HCT116 (cell line): ENCODE measurements around the gene BSND. TPM values are rescaled to one million over a fixed set of nuclear protein-coding genes. Genes with fewer than 3 reads are reported as not detected.

Experiments used
- ATAC-seq: fragments of 200-7000 bp; cut with Tn5 transposase; 2 replicates; pipeline ENCODE4 v1.9.1; 2020; ENCODE audit warnings: mild to moderate bottlenecking, moderate library complexity
- BruUV-seq: library from RNA; stranded (reverse); fragments of 400-500 nt; replicated peaks from 2 replicates; lab custom pipeline; 2021; lab: Mats Ljungman, UMichigan
- CTCF ChIA-PET: fragments of 300-600 bp; sonication (Branson Sonifier 250); formaldehyde crosslinking; loops from one replicate; lab custom pipeline; 2021; ENCODE audit warnings: antibody characterized with exemption; lab: Charles Lee
- POLR2A ChIA-PET: fragments of 300-600, 350-600 bp; sonication (Branson Sonifier 250); formaldehyde crosslinking; loops from one replicate; lab custom pipeline; 2021; ENCODE audit warnings: antibody characterized with exemption; lab: Charles Lee
- RAD21 ChIA-PET, 2 experiments: fragments of 300-600 bp; sonication (Branson Sonifier 250); formaldehyde crosslinking; loops; one replicate each; lab custom pipeline; 2023; ENCODE audit warnings: low total read pairs in 2 of 2; ENCODE audit not compliant: uncharacterized antibody in 2 of 2, unreplicated experiment in 2 of 2, low non-redundant PET in 1 of 2; lab: Charles Lee
- DNase-seq: peaks from one replicate; pipeline ENCODE4 v3.0.0-alpha.2; 2010; ENCODE audit warnings: low read depth, low spot score
- H2AFZ ChIP-seq: fragments of 200-600 bp; shearing (Covaris generic), sonication (generic); 2 replicates; pipeline ENCODE4 v1.6.1; 2017; ENCODE audit warnings: low read depth, mixed run types, mixed read lengths, antibody characterized with exemption, low read length; ENCODE audit not compliant: poor library complexity, severe bottlenecking
- H3K27ac ChIP-seq: 2 replicates; pipeline ENCODE4 v1.5.1; 2012; ENCODE audit warnings: low read depth, low read length
- H3K27me3 ChIP-seq: fragments of 200-600 bp; sonication (generic); 2 replicates; pipeline ENCODE4 v1.6.1; 2016; ENCODE audit warnings: mixed run types, low read length, mixed read lengths; ENCODE audit not compliant: insufficient read depth
- H3K36me3 ChIP-seq, 2 experiments: fragments of 200-500 bp in 1 of 2; fragments of 200-600 bp in 1 of 2; sonication (Bioruptor generic) in 1 of 2; sonication (generic) in 1 of 2; 2 replicates each; pipeline versions ENCODE4 v1.5.1 to v1.6.1; 2014 to 2016; ENCODE audit warnings: low read length in 2 of 2, inconsistent platforms in 1 of 2, mixed read lengths in 1 of 2, mixed run types in 1 of 2; ENCODE audit not compliant: insufficient read depth in 2 of 2, control insufficient read depth in 1 of 2
- H3K4me1 ChIP-seq, 2 experiments: fragments of 200-600 bp in 1 of 2; sonication (generic) in 1 of 2; 2 replicates each; pipeline versions ENCODE4 v1.5.1 to v1.6.1; 2012 to 2017; ENCODE audit warnings: low read length in 2 of 2, inconsistent platforms in 1 of 2, mild to moderate bottlenecking in 1 of 2, mixed read lengths in 1 of 2, mixed run types in 1 of 2, moderate library complexity in 1 of 2; ENCODE audit not compliant: insufficient read depth in 2 of 2, control insufficient read depth in 1 of 2
- H3K4me2 ChIP-seq: fragments of 200-600 bp; sonication (generic); 2 replicates; pipeline ENCODE4 v1.6.1; 2017; ENCODE audit warnings: mixed run types, low read length, mixed read lengths
- H3K4me3 ChIP-seq, 2 experiments: fragments of 200-600 bp in 1 of 2; sonication (generic) in 1 of 2; replicated peaks in 1 of 2; 2 replicates each; pipeline ENCODE4 v1.5.1; 2011 to 2016; ENCODE audit warnings: low read length in 2 of 2, control low read depth in 1 of 2, low read depth in 1 of 2, mild to moderate bottlenecking in 1 of 2, mixed read lengths in 1 of 2, mixed run types in 1 of 2
- H3K79me2 ChIP-seq: fragments of 200-600 bp; sonication (generic); 2 replicates; pipeline ENCODE4 v1.6.1; 2017; ENCODE audit warnings: mild to moderate bottlenecking, mixed run types, low read length, moderate library complexity, mixed read lengths; ENCODE audit not compliant: insufficient read depth
- H3K9ac ChIP-seq: fragments of 200-600 bp; sonication (generic); 2 replicates; pipeline ENCODE4 v1.6.1; 2016; ENCODE audit warnings: low read length, mixed read lengths
- H3K9me2 ChIP-seq: fragments of 200-600 bp; sonication (generic), shearing (Covaris generic); 2 replicates; pipeline ENCODE4 v1.6.1; 2017; ENCODE audit warnings: mixed run types, mild to moderate bottlenecking, moderate library complexity; ENCODE audit not compliant: insufficient read depth
- H3K9me3 ChIP-seq, 2 experiments: fragments of 200-500 bp in 1 of 2; fragments of 200-600 bp in 1 of 2; sonication (Bioruptor generic) in 1 of 2; sonication (generic) in 1 of 2; 2 replicates each; pipeline ENCODE4 v1.6.1; 2014 to 2017; ENCODE audit warnings: low read length in 2 of 2, mixed read lengths in 2 of 2, inconsistent platforms in 1 of 2, low read depth in 1 of 2, mild to moderate bottlenecking in 1 of 2, mixed run types in 1 of 2, moderate library complexity in 1 of 2; ENCODE audit not compliant: control insufficient read depth in 1 of 2, insufficient read depth in 1 of 2
- H4K20me1 ChIP-seq: fragments of 200-600 bp; sonication (generic), shearing (Covaris generic); 2 replicates; pipeline ENCODE4 v1.6.1; 2017; ENCODE audit warnings: mixed run types, mild to moderate bottlenecking, moderate library complexity; ENCODE audit not compliant: insufficient read depth
- EGR1 ChIP-seq: IDR thresholded peaks from 2 replicates; pipeline ENCODE4 v1.6.1; 2012; ENCODE audit warnings: low read depth
- EZH2phosphoT487 ChIP-seq: fragments of 200-600 bp; IDR thresholded peaks from 2 replicates; pipeline ENCODE4 v1.6.1; 2018; ENCODE audit warnings: antibody characterized with exemption, borderline replicate concordance
- POLR2A ChIP-seq: IDR thresholded peaks from 2 replicates; pipeline ENCODE4 v1.7.0; 2011; ENCODE audit warnings: borderline replicate concordance; ENCODE audit not compliant: insufficient read depth, insufficient read length; ENCODE audit errors: extremely low read depth
- POLR2AphosphoS5 ChIP-seq: IDR thresholded peaks from 2 replicates; pipeline ENCODE4 v1.6.1; 2011; ENCODE audit warnings: mild to moderate bottlenecking, low read depth, low read length, moderate library complexity
- RAD21 ChIP-seq: IDR thresholded peaks from 2 replicates; pipeline ENCODE4 v1.6.1; 2012; ENCODE audit warnings: low read depth, mild to moderate bottlenecking
- intact Hi-C: fragments of 100-400 bp; cut with micrococcal nuclease; formaldehyde crosslinking; loops from 2 replicates; pipeline ENCODE4 v1.10.0; 2022
- total RNA-seq: library from RNA; stranded (reverse); gene quantifications from one replicate; pipeline ENCODE4 v1.2.1, GENCODE V29; 2021; ENCODE audit not compliant: unreplicated experiment
- TF ChIP-seq, protein P1 (sequence below), 3 experiments: fragments of 200-600 bp in 1 of 3; sonication (generic) in 1 of 3; IDR thresholded peaks in 2 of 3; conservative IDR thresholded peaks in 1 of 3; 2 replicates each; pipeline ENCODE4 v1.5.1; 2012 to 2017; ENCODE audit warnings: low read depth in 2 of 3, low read length in 2 of 3, antibody characterized with exemption in 1 of 3, borderline replicate concordance in 1 of 3, control low read depth in 1 of 3, mild to moderate bottlenecking in 1 of 3, mixed read lengths in 1 of 3, mixed run types in 1 of 3, moderate library complexity in 1 of 3; ENCODE audit not compliant: insufficient read depth in 1 of 3

Gene BSND
- total RNA-seq, 1 experiment from 2014 or later = not detected

DNA sequence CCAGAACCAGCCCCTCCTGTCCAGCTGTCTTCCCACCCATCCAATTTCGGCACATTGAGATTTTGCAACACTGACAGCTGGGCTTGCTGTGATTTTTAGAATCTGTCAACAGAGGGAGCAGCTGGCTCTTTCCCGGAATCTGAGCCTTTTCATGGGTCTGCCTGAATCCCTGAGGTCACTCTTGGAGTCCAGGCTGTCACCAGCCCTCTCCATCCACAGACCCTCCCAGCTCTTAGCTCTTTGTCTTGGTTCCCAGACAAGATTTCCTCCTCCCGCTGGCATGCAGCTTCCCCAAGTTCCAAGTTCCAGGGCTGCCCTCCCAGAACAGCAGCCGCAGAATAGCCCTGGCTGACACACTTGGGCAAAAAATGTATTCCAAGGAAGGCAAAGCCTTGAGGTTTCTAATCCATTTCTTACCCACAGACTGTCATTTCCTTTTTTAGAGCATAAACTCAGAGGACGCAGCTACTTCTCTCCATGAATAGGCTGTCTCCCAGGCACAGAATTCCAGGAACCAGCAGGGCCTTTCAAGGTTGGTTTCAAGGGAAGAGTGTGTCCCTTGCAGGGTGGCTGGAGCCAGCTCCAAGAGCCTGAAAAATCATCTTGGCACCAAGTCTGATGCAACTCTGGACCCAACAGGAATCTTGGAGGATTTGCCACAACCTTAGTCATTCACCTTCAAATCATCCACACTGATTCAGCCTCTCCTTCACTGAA, 25.4 kb upstream of the BSND start:
- RAD21 ChIA-PET = interaction anchor here in 1 of 2 experiments (1.5 kb wide), 1 partner anchor 23 kb away, joined by 6 read pairs; no protein-coding TSS in a partner anchor
- Histone ChIP-seq H3K4me3 (no peak overlapping the region), H3K9me3 (no peaks in the 10 kb centered on the region), H3K36me3 (no peaks in the 10 kb centered on the region), H3K27ac (no peak overlapping the region), H3K9ac (no peak overlapping the region), H2AFZ (peak overlapping the region; percentile 74), H3K27me3 (no peaks in the 10 kb centered on the region), H3K9me2 (no peaks in the 10 kb centered on the region), H4K20me1 (no peaks in the 10 kb centered on the region), H3K4me1 (peaks cover 15 to 57% of the 10 kb centered on the region in 2 experiments), H3K4me2 (0 out of 2 replicates have a peak overlapping the region, but pooled peaks have one; percentile 21), H3K79me2 (no peaks in the 10 kb centered on the region)
- ATAC-seq (peak; percentile 75), DNase-seq (peak; percentile 31)
- POLR2A ChIA-PET = no interaction called here
- CTCF ChIA-PET = interaction anchor here (1.0 to 1.2 kb wide), 4 partner anchors 23 to 49 kb away, joined by 4 to 8 read pairs (median 6); no protein-coding TSS in a partner anchor
- no TSS peak for BruUV-seq
- intact Hi-C loops = no loop called here
- TF ChIP-seq EGR1 = no peak
- TF ChIP-seq EZH2phosphoT487 = no peak
- no peak for TF ChIP-seq POLR2A
- peak; percentile 55 for TF ChIP-seq RAD21
- TF ChIP-seq, protein P1, sequence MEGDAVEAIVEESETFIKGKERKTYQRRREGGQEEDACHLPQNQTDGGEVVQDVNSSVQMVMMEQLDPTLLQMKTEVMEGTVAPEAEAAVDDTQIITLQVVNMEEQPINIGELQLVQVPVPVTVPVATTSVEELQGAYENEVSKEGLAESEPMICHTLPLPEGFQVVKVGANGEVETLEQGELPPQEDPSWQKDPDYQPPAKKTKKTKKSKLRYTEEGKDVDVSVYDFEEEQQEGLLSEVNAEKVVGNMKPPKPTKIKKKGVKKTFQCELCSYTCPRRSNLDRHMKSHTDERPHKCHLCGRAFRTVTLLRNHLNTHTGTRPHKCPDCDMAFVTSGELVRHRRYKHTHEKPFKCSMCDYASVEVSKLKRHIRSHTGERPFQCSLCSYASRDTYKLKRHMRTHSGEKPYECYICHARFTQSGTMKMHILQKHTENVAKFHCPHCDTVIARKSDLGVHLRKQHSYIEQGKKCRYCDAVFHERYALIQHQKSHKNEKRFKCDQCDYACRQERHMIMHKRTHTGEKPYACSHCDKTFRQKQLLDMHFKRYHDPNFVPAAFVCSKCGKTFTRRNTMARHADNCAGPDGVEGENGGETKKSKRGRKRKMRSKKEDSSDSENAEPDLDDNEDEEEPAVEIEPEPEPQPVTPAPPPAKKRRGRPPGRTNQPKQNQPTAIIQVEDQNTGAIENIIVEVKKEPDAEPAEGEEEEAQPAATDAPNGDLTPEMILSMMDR (IDR thresholded peaks at IDR 0.05 in 2 of 3, conservative IDR thresholded peaks at IDR 0.05 in 1 of 3; ENCODE audit: borderline replicate concordance in 1 of 3, insufficient read depth in 1 of 3, low read depth in 2 of 3, low read length in 2 of 3) = peak; percentile 33 to 53 (median 42); a peak in 4 of 6 replicates
- TF ChIP-seq POLR2AphosphoS5 = no peak
